GM12865 (cell line): ENCODE results near the gene SEC11A.

Experiments used
- DNase-seq: peaks from one replicate; pipeline ENCODE4 v3.0.0; 2010; ENCODE audit warnings: low read depth
- H3K4me3 ChIP-seq: 2 replicates; pipeline ENCODE4 v1.5.1; 2011; ENCODE audit warnings: mild to moderate bottlenecking, low read depth, low read length, control low read depth
- TF ChIP-seq, protein P1 (sequence below): IDR thresholded peaks from 2 replicates; pipeline ENCODE4 v1.5.1; 2011; ENCODE audit warnings: low read length, control low read depth, low read depth, inconsistent platforms; ENCODE audit not compliant: insufficient read depth; ENCODE audit errors: missing control alignments

Gene SEC11A

GRCh38 chr15:84684092-84684491 is 31.8 kb downstream of the SEC11A start:
- TF ChIP-seq, protein P1, sequence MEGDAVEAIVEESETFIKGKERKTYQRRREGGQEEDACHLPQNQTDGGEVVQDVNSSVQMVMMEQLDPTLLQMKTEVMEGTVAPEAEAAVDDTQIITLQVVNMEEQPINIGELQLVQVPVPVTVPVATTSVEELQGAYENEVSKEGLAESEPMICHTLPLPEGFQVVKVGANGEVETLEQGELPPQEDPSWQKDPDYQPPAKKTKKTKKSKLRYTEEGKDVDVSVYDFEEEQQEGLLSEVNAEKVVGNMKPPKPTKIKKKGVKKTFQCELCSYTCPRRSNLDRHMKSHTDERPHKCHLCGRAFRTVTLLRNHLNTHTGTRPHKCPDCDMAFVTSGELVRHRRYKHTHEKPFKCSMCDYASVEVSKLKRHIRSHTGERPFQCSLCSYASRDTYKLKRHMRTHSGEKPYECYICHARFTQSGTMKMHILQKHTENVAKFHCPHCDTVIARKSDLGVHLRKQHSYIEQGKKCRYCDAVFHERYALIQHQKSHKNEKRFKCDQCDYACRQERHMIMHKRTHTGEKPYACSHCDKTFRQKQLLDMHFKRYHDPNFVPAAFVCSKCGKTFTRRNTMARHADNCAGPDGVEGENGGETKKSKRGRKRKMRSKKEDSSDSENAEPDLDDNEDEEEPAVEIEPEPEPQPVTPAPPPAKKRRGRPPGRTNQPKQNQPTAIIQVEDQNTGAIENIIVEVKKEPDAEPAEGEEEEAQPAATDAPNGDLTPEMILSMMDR = no peak
- no peak for DNase-seq
- no peak overlapping the region for H3K4me3 ChIP-seq

DNA sequence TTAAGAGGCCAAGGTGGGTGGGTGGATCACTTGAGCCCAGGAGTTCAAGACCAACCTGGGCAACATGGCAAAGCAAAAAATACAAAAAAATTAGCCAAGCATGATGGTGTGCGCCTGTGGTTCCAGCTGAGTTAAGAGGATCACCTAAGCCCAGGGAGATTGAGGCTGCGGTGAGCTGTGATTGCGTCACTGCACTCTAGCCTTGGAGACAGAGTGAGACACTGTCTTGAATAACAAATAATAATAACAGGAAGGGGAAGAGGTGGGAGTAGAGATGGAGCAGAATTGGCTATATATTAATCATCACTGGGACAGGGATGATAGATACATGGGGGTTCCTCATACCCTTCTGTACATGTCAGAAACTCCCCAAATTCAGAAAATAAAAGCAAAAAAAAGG is 34.1 kb downstream of the SEC11A start:
- no peak overlapping the region for H3K4me3 ChIP-seq
- DNase-seq = no peak
- TF ChIP-seq, protein P1 = no peak

GRCh38 chr15:84671211-84671610 is 44.7 kb downstream of the SEC11A start:
- TF ChIP-seq, protein P1 = no peak
- DNase-seq = no peak
- no peak overlapping the region for H3K4me3 ChIP-seq

- no peak for DNase-seq
- H3K4me3 ChIP-seq = no peak overlapping the region
- TF ChIP-seq, protein P1 = no peak
These were observed 46.2 kb downstream of the SEC11A start for GRCh38 chr15:84669726-84670125.

DNA sequence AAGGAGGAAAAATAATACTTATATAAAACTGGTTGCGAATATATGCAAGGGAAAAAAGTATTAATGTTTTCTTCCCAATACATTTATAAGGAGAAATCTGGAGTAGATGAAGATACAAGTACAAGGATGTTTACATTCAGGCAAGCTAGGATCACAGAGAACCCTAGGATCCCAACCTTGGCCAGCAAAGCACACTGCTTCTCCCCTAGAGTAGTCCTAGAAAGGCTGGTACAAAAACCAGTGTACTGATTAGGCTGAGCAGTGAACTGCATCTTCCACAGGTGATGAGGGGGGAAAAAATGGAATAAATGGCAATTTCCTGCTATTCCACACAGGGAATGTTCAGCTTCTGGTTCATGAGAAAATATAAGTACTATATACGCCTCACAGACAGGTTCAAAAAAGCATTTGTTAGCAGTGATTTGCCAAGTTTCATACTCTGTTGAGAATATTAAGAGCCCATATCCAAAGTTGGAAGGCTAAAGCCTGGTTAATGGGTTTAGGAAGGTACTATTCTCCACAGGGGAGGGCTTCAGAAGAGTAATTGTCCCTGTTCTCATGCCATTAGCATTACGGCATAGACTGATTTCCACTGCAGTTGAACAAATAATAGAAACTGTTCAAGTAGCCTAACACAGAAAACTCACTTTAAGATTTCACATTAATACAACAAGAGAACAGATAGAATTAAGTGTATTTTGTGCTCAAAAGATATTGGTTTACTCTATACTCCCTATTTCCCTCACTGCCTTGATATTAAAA is 47.5 kb downstream of the SEC11A start:
- TF ChIP-seq, protein P1 = no peak
- H3K4me3 ChIP-seq = no peak overlapping the region
- no peak for DNase-seq

DNA sequence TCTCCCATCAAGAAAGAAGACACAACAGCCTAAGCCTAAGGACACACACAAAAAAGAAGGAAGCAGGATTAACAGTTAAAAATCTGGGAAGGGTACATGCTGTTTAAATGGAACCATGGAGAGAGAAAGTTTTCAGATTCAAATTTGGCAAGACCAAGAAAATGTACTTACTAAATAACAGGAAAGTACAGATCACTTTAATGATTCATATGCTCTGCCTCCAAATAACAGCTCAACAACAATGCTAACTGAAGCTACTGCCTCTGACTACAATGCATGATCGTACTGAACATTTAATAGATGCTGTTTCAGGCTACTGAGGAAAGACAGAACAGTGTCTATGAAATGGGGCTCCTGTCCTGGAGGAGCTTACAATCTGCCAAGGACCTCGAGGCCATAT is 49.6 kb downstream of the SEC11A start:
- no peak overlapping the region for H3K4me3 ChIP-seq
- TF ChIP-seq, protein P1 = no peak
- DNase-seq = no peak

DNA sequence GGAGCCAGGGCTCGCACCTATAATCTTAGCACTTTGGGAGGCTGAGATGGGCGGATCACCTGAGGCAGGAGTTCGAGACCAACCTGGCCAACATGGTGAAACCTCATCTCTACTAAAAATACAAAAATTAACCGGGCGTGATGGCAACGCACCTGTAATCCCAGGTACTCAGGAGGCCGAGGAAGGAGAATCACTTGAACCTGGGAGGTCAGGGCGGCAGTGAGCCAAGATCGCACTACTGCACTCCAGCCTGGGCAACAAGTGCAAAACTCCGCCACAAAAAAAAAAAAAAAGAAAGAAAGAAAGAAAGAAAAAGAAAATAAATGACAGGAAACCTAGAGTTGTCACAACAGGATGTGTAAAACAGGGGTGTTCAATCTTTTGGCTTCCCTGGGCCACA is 54.9 kb downstream of the SEC11A start:
- TF ChIP-seq, protein P1 = no peak
- H3K4me3 ChIP-seq = no peak overlapping the region
- no peak for DNase-seq
